ENCODE measurements around the gene REC8. TPM values are rescaled to one million over a fixed set of nuclear protein-coding genes. Genes with fewer than 3 reads are reported as not detected.

The REC8 gene
- total and polyA plus RNA-seq, 2 of the 13 experiments (the other 11 are each of a cell fraction or from before 2014, with no cell fraction given), result 3.4 to 14.7 TPM

DNA sequence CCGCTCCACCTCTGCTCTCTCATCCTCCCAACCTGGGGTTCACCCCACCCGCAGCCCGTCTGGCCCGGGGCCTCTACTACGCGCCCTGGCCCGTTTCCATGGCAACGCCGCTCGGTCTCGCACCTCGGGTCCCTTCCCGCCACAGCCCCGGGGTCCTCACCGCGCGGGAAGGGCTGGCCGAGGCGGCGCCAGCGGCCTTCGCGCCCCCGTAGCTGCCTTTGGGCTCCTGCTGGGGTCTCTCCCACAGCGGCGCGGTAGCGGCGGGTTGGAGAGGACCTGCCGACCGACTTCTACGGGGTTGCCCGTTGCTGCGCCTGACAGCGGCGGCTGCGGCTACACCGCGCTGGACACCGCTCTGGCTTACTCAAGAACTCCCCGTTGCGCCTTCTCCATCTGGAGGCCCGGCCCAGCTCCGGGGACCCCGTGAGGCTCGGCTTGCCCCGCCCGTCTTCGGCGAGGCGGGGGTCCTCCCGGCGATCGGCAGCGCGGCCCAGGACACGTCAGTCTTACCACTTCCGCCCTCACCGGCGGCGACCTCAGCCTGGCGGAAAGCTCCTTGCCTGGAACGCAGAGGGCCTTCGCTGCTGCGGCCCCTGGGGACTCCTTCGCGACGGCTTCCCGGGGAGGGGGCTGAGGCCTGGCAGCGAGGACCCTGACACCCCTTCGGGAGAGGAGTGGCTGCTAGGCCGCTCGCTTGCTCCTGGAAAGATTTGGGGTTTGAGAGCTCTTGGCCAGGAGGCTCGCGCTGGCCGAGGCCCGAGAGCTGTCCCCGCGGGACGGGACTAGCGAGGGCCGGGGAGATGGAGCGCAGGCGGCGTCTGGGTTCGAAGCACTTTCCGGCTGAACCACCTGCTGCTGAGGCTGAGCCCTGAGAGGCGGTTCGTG is 23.5 kb downstream of the REC8 start, which contains the start of gene TM9SF1 (continued):
- peak; percentile 81 for TF ChIP-seq ZBTB43 (CRISPR knock-in tag; conservative IDR thresholded peaks at IDR 0.05)
- TF ChIP-seq GMEB1 (CRISPR knock-in tag; IDR thresholded peaks at IDR 0.05; ENCODE audit: borderline replicate concordance), result peak; percentile 98
- TF ChIP-seq KDM5A (IDR thresholded peaks at IDR 0.05; ENCODE audit: borderline replicate concordance, low read length), result peak; percentile 92
- peak; percentile 7 to 39; a peak in 1 of 4 replicates for TF ChIP-seq EP300 (IDR thresholded peaks at IDR 0.05; ENCODE audit: low read depth in 2 of 2, low read length in 2 of 2)
- TF ChIP-seq EP300 (CRISPR knock-in tag; IDR thresholded peaks at IDR 0.05; ENCODE audit: borderline replicate concordance), result peak; percentile 59; the same call in 1 of the 2 replicates
- peak; percentile 83 for TF ChIP-seq HCFC1 (IDR thresholded peaks at IDR 0.05; ENCODE audit: low read depth, low read length)
- TF ChIP-seq SCMH1 (CRISPR knock-in tag; IDR thresholded peaks at IDR 0.05; ENCODE audit: borderline replicate concordance), result no peak
- TF ChIP-seq SRSF4 (IDR thresholded peaks at IDR 0.05; ENCODE audit: low read depth, low read length, poor library complexity, severe bottlenecking), result no peak
- no peak for TF ChIP-seq ATF7 (IDR thresholded peaks at IDR 0.05)
- peak; percentile 94 for TF ChIP-seq ATF7 (CRISPR knock-in tag; IDR thresholded peaks at IDR 0.05)
- TF ChIP-seq MED13 (CRISPR knock-in tag; IDR thresholded peaks at IDR 0.05), result peak; percentile 94
- no peak for TF ChIP-seq ZNF296 (CRISPR knock-in tag; conservative IDR thresholded peaks at IDR 0.05)
- peak; percentile 100 for TF ChIP-seq ZFX (CRISPR knock-in tag; IDR thresholded peaks at IDR 0.05; ENCODE audit: low read depth)
- peak; percentile 97 for TF ChIP-seq ETV6 (CRISPR knock-in tag; conservative IDR thresholded peaks at IDR 0.05)
- no peak for TF ChIP-seq RAD51 (IDR thresholded peaks at IDR 0.05; ENCODE audit: borderline replicate concordance)
- peak; percentile 97 for TF ChIP-seq KLF9 (CRISPR knock-in tag; IDR thresholded peaks at IDR 0.05; ENCODE audit: low read depth)
- peak; percentile 99 for TF ChIP-seq MXD3 (CRISPR knock-in tag; IDR thresholded peaks at IDR 0.05)
- TF ChIP-seq, protein P1, sequence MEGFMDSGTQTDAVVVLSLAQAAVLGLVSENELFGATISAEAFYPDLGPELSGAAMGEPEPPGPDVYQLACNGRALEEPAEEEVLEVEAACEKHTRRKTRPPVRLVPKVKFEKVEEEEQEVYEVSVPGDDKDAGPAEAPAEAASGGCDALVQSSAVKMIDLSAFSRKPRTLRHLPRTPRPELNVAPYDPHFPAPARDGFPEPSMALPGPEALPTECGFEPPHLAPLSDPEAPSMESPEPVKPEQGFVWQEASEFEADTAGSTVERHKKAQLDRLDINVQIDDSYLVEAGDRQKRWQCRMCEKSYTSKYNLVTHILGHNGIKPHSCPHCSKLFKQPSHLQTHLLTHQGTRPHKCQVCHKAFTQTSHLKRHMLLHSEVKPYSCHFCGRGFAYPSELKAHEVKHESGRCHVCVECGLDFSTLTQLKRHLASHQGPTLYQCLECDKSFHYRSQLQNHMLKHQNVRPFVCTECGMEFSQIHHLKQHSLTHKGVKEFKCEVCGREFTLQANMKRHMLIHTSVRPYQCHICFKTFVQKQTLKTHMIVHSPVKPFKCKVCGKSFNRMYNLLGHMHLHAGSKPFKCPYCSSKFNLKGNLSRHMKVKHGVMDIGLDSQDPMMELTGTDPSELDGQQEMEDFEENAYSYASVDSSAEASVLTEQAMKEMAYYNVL (CRISPR knock-in tag; IDR thresholded peaks at IDR 0.05; ENCODE audit: borderline replicate concordance), result peak; percentile 77
- peak; percentile 30 for TF ChIP-seq PTBP1 (IDR thresholded peaks at IDR 0.05; ENCODE audit: low read depth, low read length, poor library complexity, severe bottlenecking)
- peak; percentile 69; the same call in 1 of the 2 replicates for TF ChIP-seq SP2 (CRISPR knock-in tag; IDR thresholded peaks at IDR 0.05)
- no peak for TF ChIP-seq NFRKB (IDR thresholded peaks at IDR 0.05)
- TF ChIP-seq EZH2 (conservative IDR thresholded peaks at IDR 0.05; ENCODE audit: low read depth, low read length), result no peak
- TF ChIP-seq NBN (conservative IDR thresholded peaks at IDR 0.05), result no peak
- TF ChIP-seq ZNF264 (CRISPR knock-in tag; IDR thresholded peaks at IDR 0.05), result peak; percentile 91
- TF ChIP-seq GABPA (IDR thresholded peaks at IDR 0.05; ENCODE audit: low read depth, low read length), result no peak
- TF ChIP-seq GABPA (CRISPR knock-in tag; IDR thresholded peaks at IDR 0.05; ENCODE audit: low read depth), result no peak

All from HepG2 (cell line).